HUES48 (cell line): ENCODE data around the gene TOP1.
"Not testable (repeated sequence)": the region's sequence is repeated elsewhere in the genome, so short reads cannot be mapped to it uniquely, and the experiment has no call there.

Source experiments
- H3K27ac ChIP-seq: one replicate; pipeline ENCODE4 v1.7.0; 2013; ENCODE audit warnings: low read depth, low read length, inconsistent platforms
- H3K27me3 ChIP-seq: 2 replicates; pipeline ENCODE4 v1.6.1; 2013; ENCODE audit warnings: mild to moderate bottlenecking, low read length; ENCODE audit not compliant: control insufficient read depth, insufficient read depth
- H3K36me3 ChIP-seq: 2 replicates; pipeline ENCODE4 v1.6.1; 2013; ENCODE audit warnings: low read length; ENCODE audit not compliant: control insufficient read depth, insufficient read depth
- H3K4me1 ChIP-seq: 2 replicates; pipeline ENCODE4 v1.6.1; 2013; ENCODE audit warnings: mild to moderate bottlenecking, low read length; ENCODE audit not compliant: control insufficient read depth, insufficient read depth
- H3K4me3 ChIP-seq: 2 replicates; pipeline ENCODE4 v1.5.1; 2013; ENCODE audit warnings: mild to moderate bottlenecking, low read depth, low read length
- H3K9ac ChIP-seq: 2 replicates; pipeline ENCODE4 v1.6.1; 2013; ENCODE audit warnings: mild to moderate bottlenecking, low read depth, low read length, moderate library complexity
- H3K9me3 ChIP-seq: 2 replicates; pipeline ENCODE4 v1.6.1; 2013; ENCODE audit warnings: low read length; ENCODE audit not compliant: control insufficient read depth, insufficient read depth

Gene TOP1

GRCh38 chr20:41095110-41095969 is 66.7 kb downstream of the TOP1 start:
- Histone ChIP-seq H3K27me3 (no peaks in the 10 kb centered on the region), H3K9ac (no peak overlapping the region), H3K4me1 (no peaks in the 10 kb centered on the region), H3K27ac (no peak overlapping the region), H3K9me3 (no peaks in the 10 kb centered on the region), H3K4me3 (no peak overlapping the region), H3K36me3 (peaks cover 76% of the 10 kb centered on the region)

- no peaks in the 10 kb centered on the region for H3K27me3 ChIP-seq
- H3K4me1 ChIP-seq: no peaks in the 10 kb centered on the region
- H3K4me3 ChIP-seq: no peak overlapping the region
- no peak overlapping the region for H3K9ac ChIP-seq
- H3K27ac ChIP-seq: no peak overlapping the region
- peaks cover 88% of the 10 kb centered on the region for H3K36me3 ChIP-seq
- H3K9me3 ChIP-seq: no peaks in the 10 kb centered on the region
These were observed 70.2 kb downstream of the TOP1 start for GRCh38 chr20:41098703-41099250.

DNA sequence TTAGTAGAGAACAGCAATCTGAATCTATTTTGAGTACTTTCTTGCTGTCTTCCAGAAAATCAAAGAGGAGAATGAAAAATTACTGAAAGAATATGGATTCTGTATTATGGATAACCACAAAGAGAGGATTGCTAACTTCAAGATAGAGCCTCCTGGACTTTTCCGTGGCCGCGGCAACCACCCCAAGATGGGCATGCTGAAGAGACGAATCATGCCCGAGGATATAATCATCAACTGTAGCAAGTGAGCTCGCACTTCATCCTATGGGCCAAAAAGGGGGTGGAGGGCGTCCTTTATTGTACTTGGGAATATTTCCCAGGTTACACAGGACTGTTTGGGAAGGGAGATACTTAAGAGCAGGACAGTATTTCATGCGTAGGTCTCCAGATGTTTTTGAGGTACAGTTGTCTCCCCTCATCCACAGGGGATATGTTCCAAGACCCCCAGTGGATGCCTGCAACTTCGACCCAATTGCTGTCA is 71.4 kb downstream of the TOP1 start:
- Histone ChIP-seq H3K9ac (no peak overlapping the region), H3K4me1 (no peaks in the 10 kb centered on the region), H3K27me3 (no peaks in the 10 kb centered on the region), H3K27ac (no peak overlapping the region), H3K9me3 (no peaks in the 10 kb centered on the region), H3K4me3 (no peak overlapping the region), H3K36me3 (peaks cover 93% of the 10 kb centered on the region)

DNA sequence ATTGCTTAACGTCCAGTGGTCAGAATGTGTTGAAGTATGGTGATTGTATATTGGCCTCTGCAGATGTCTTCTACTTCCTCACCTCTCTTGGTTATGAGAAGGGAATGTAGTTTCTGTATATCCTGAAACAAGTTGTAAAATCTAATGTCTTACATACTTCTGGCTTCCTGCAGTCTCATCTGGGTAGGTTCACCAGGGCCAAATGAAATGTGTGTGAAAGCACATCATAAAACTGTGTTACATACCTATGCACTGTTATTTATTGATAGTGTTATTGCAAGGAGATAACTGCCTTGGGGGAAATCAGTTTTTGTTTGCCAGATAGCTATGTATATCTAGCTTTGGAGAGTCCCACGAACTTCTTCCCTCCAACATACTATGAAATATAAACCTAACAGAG is 73.0 kb downstream of the TOP1 start:
- no peaks in the 10 kb centered on the region for H3K27me3 ChIP-seq
- H3K36me3 ChIP-seq: peaks cover 98% of the 10 kb centered on the region
- no peak overlapping the region for H3K27ac ChIP-seq
- no peaks in the 10 kb centered on the region for H3K4me1 ChIP-seq
- no peaks in the 10 kb centered on the region for H3K9me3 ChIP-seq
- no peak overlapping the region for H3K4me3 ChIP-seq
- no peak overlapping the region for H3K9ac ChIP-seq

DNA sequence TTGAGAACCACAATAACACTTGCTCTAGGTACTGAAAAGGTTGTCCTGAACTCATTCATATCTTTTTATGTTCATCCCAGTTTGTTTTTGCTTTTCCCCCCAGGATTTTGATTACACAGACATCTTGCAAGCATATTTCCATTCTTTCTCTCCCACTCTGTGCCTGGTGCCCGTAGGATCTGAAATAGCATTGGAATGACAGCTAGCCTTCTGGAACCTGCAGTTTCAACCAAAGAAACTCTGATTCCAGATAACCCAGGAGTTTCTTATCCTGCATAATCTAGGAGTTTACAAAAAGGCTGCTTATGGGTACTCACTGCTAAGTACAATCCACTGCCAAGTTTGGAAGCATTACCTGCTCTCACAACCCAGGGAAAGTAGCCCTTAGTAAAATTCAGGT is 79.9 kb downstream of the TOP1 start:
- no peak overlapping the region for H3K27ac ChIP-seq
- no peak overlapping the region for H3K9ac ChIP-seq
- H3K9me3 ChIP-seq: no peaks in the 10 kb centered on the region
- H3K4me3 ChIP-seq: no peak overlapping the region
- no peaks in the 10 kb centered on the region for H3K4me1 ChIP-seq
- peaks cover 93% of the 10 kb centered on the region for H3K36me3 ChIP-seq
- H3K27me3 ChIP-seq: no peaks in the 10 kb centered on the region

GRCh38 chr20:41110012-41110411 is 81.4 kb downstream of the TOP1 start:
- Histone ChIP-seq H3K27ac (no peak overlapping the region), H3K4me3 (no peak overlapping the region), H3K4me1 (no peaks in the 10 kb centered on the region), H3K9ac (no peak overlapping the region), H3K9me3 (no peaks in the 10 kb centered on the region), H3K36me3 (peaks cover 93% of the 10 kb centered on the region), H3K27me3 (no peaks in the 10 kb centered on the region)

DNA sequence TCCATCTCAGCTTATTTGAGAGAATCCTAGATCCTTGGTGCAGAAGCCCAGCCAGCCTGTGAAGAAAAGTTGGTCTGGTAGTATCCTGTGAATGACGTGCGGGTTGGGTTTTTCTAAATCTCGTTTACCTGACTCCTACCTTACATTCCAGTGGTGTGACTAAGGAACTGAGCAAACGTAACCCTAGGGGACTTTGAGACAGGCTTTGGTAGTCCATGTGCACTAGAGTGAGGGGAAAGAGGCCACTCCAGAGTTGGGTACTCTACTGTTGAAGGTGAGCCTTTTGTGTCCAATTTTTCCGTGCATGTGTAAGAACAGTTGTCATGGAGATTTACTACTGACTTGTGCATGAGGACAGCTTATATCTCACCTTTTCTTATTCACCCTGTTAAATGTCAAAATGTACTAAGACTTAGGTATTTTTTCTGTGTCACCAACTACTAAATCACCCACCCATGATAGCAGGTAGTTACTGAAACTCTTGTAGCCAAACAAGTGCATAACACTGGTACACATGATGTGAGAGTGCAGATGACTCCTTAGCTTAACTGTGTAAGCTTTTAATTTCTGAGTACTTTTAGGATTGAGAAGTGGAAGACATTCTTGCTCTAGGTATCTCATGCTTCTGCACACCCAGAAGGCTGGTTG is 82.4 kb downstream of the TOP1 start:
- Histone ChIP-seq H3K36me3 (peaks cover 93% of the 10 kb centered on the region), H3K4me1 (no peaks in the 10 kb centered on the region), H3K27ac (peak overlapping the region; percentile 22), H3K9ac (no peak overlapping the region), H3K9me3 (no peaks in the 10 kb centered on the region), H3K27me3 (no peaks in the 10 kb centered on the region), H3K4me3 (no peak overlapping the region)

DNA sequence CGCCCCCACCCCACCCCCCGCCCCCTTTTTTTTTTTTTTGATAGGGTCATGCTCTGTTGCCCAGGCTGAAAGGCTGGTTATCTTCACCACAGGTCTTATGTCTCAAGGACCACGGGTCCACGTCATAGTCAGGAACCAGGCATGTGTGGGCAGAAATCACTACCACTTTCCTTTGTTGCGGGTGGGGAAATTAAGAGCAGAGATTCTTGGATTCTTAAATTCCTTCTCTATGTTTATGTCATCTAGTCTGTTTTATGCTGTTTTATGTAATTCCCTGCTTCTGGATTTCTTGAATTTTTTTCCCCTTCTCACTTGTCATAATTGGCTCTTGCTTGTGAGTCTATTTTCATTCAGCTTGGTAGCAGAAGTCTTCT is 82.9 kb downstream of the TOP1 start:
- H3K27ac ChIP-seq: no peak overlapping the region
- no peak overlapping the region for H3K4me3 ChIP-seq
- no peaks in the 10 kb centered on the region for H3K9me3 ChIP-seq
- H3K9ac ChIP-seq: no peak overlapping the region
- no peaks in the 10 kb centered on the region for H3K27me3 ChIP-seq
- no peaks in the 10 kb centered on the region for H3K4me1 ChIP-seq
- peaks cover 93% of the 10 kb centered on the region for H3K36me3 ChIP-seq

- Histone ChIP-seq H3K36me3 (peaks cover 92% of the 10 kb centered on the region), H3K4me1 (no peaks in the 10 kb centered on the region), H3K9ac (no peak overlapping the region), H3K9me3 (no peaks in the 10 kb centered on the region), H3K4me3 (no peak overlapping the region), H3K27ac (no peak overlapping the region), H3K27me3 (no peaks in the 10 kb centered on the region)
These were observed 87.8 kb downstream of the TOP1 start for GRCh38 chr20:41116282-41116956.

DNA sequence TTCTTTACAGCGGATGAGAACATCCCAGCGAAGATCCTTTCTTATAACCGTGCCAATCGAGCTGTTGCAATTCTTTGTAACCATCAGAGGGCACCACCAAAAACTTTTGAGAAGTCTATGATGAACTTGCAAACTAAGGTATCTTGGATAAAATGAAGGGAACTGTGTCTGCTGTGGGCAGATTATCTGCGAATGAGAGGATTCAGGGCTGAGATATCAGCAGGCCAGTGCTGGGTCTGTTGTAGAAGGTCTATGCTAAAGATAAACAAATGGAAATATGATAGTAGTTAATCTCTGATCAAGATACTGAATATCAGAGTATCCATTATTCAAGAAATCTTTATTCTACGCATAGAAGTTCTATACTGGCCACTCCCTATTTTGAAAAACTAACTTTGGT is 89.5 kb downstream of the TOP1 start:
- not testable (repeated sequence) for H3K4me1 ChIP-seq, H3K4me3 ChIP-seq, H3K9me3 ChIP-seq, H3K27me3 ChIP-seq, H3K9ac ChIP-seq, H3K27ac ChIP-seq
- H3K36me3 ChIP-seq: peaks cover 96% of the 10 kb centered on the region

DNA sequence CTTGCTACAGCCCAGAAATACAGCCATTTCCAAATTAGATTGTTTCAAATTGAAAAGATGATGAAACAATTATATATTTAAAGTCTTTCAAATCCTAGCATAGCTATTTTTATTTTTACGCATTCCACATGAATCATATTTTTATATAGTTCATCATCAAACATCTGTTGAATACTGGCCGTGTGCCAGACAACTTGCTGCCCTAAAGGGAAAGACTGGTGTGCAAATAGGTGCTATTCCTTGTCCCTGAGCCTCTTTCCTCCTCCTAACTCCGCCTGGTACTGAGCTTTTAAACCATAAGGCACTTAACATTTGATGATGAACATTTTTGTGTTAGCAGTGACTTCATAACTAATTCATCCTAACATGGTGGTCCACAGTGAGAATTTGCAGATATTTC is 90.0 kb downstream of the TOP1 start:
- no peaks in the 10 kb centered on the region for H3K27me3 ChIP-seq
- H3K9me3 ChIP-seq: no peaks in the 10 kb centered on the region
- H3K4me1 ChIP-seq: no peaks in the 10 kb centered on the region
- H3K9ac ChIP-seq: no peak overlapping the region
- H3K4me3 ChIP-seq: no peak overlapping the region
- H3K27ac ChIP-seq: no peak overlapping the region
- H3K36me3 ChIP-seq: peaks cover 96% of the 10 kb centered on the region
